Central memory CD8-positive, alpha-beta T cell (primary cell): ENCODE measurements around the gene SRC.
A peak's percentile ranks its signal among the peaks of the same experiment; 100 is the strongest.
"Not testable (repeated sequence)": the region's sequence is repeated elsewhere in the genome, so short reads cannot be mapped to it uniquely, and the experiment has no call there.

Experiments used
- ATAC-seq: fragments of 150-1000 bp; cut with Tn5 transposase; replicated peaks from 2 replicates; pipeline ENCODE4 v1.10.0; 2022; ENCODE audit warnings: mild to moderate bottlenecking, moderate FRiP score, moderate number of reproducible peaks; ENCODE audit not compliant: poor library complexity, severe bottlenecking; ENCODE audit errors: extremely low read depth
- DNase-seq, 2 donors: peaks; one replicate each; pipeline ENCODE4 v3.0.0; 2021; ENCODE audit warnings: low spot score in 2 of 2
- H3K27ac Mint-ChIP-seq: one replicate; pipeline ENCODE4 v1.8.0; 2022; ENCODE audit warnings: low read depth, mild to moderate bottlenecking, moderate library complexity, mixed read lengths
- H3K27me3 Mint-ChIP-seq: one replicate; pipeline ENCODE4 v1.8.0; 2022; ENCODE audit warnings: mixed read lengths
- H3K36me3 Mint-ChIP-seq: one replicate; pipeline ENCODE4 v1.8.0; 2022; ENCODE audit warnings: mild to moderate bottlenecking, moderate library complexity, mixed read lengths; ENCODE audit not compliant: insufficient read depth
- H3K4me1 Mint-ChIP-seq: one replicate; pipeline ENCODE4 v1.8.0; 2022; ENCODE audit warnings: mixed read lengths
- H3K4me3 Mint-ChIP-seq: one replicate; pipeline ENCODE4 v1.8.0; 2022; ENCODE audit warnings: mild to moderate bottlenecking, moderate library complexity, mixed read lengths
- H3K9me3 Mint-ChIP-seq: one replicate; pipeline ENCODE4 v1.8.0; 2022; ENCODE audit warnings: mixed read lengths

The SRC gene

GRCh38 chr20:37371845-37372244, 25.9 kb downstream of the SRC start:
- H3K4me3 Mint-ChIP-seq: not testable (repeated sequence)

GRCh38 chr20:37372441-37372840, 26.5 kb downstream of the SRC start:
- Mint-ChIP-seq H3K27me3 (no peaks in the 10 kb centered on the region), H3K9me3 (no peaks in the 10 kb centered on the region), H3K4me1 (peaks cover 8% of the 10 kb centered on the region), H3K36me3 (peaks cover 2% of the 10 kb centered on the region), H3K4me3 (no peak overlapping the region), H3K27ac (no peak overlapping the region)
- ATAC-seq (no peak), DNase-seq (no peak)

More at GRCh38 chr20:37371845-37372244, 25.9 kb downstream of the SRC start:
- H3K9me3 Mint-ChIP-seq, H3K27ac Mint-ChIP-seq, ATAC-seq, H3K4me1 Mint-ChIP-seq, DNase-seq, H3K27me3 Mint-ChIP-seq, H3K36me3 Mint-ChIP-seq: not testable (repeated sequence)

GRCh38 chr20:37373020-37373598, 27.2 kb downstream of the SRC start:
- Mint-ChIP-seq H3K27ac (no peak overlapping the region), H3K27me3 (no peaks in the 10 kb centered on the region), H3K36me3 (peaks cover 2% of the 10 kb centered on the region), H3K4me3 (no peak overlapping the region), H3K4me1 (peaks cover 10% of the 10 kb centered on the region), H3K9me3 (no peaks in the 10 kb centered on the region)
- ATAC-seq (no peak), DNase-seq (no peak)

GRCh38 chr20:37375227-37375626, 29.3 kb downstream of the SRC start:
- H3K27me3 Mint-ChIP-seq: no peaks in the 10 kb centered on the region
- H3K9me3 Mint-ChIP-seq: no peaks in the 10 kb centered on the region
- H3K4me1 Mint-ChIP-seq: peaks cover 10% of the 10 kb centered on the region
- H3K4me3 Mint-ChIP-seq: no peak overlapping the region
- DNase-seq: no peak
- peaks cover 4% of the 10 kb centered on the region for H3K36me3 Mint-ChIP-seq
- H3K27ac Mint-ChIP-seq: no peak overlapping the region
- no peak for ATAC-seq

GRCh38 chr20:37376324-37376723, 30.4 kb downstream of the SRC start:
- Mint-ChIP-seq H3K9me3 (no peaks in the 10 kb centered on the region), H3K27me3 (no peaks in the 10 kb centered on the region), H3K4me1 (peaks cover 10% of the 10 kb centered on the region), H3K27ac (no peak overlapping the region), H3K4me3 (no peak overlapping the region), H3K36me3 (peaks cover 4% of the 10 kb centered on the region)
- DNase-seq (no peak), ATAC-seq (no peak)

GRCh38 chr20:37376791-37377190, 30.9 kb downstream of the SRC start:
- Mint-ChIP-seq H3K9me3 (no peaks in the 10 kb centered on the region), H3K4me3 (no peak overlapping the region), H3K4me1 (peaks cover 10% of the 10 kb centered on the region), H3K36me3 (peaks cover 4% of the 10 kb centered on the region), H3K27me3 (no peaks in the 10 kb centered on the region), H3K27ac (peak overlapping the region; percentile 33)
- ATAC-seq (no peak), DNase-seq (no peak)

GRCh38 chr20:37377346-37378081, 31.6 kb downstream of the SRC start:
- no peaks in the 10 kb centered on the region for H3K27me3 Mint-ChIP-seq
- peaks cover 12% of the 10 kb centered on the region for H3K4me1 Mint-ChIP-seq
- no peak for DNase-seq
- ATAC-seq: peak; percentile 75
- no peaks in the 10 kb centered on the region for H3K9me3 Mint-ChIP-seq
- H3K36me3 Mint-ChIP-seq: peaks cover 4% of the 10 kb centered on the region
- H3K27ac Mint-ChIP-seq: peak overlapping the region; percentile 33
- H3K4me3 Mint-ChIP-seq: no peak overlapping the region

GRCh38 chr20:37378420-37378784, 32.5 kb downstream of the SRC start:
- DNase-seq: no peak
- Mint-ChIP-seq H3K36me3 (peaks cover 4% of the 10 kb centered on the region), H3K4me1 (peaks cover 14% of the 10 kb centered on the region), H3K27me3 (no peaks in the 10 kb centered on the region), H3K4me3 (no peak overlapping the region), H3K9me3 (no peaks in the 10 kb centered on the region), H3K27ac (no peak overlapping the region)
- ATAC-seq: no peak

GRCh38 chr20:37378785-37379598, 33.1 kb downstream of the SRC start:
- Mint-ChIP-seq H3K27ac (no peak overlapping the region), H3K36me3 (peaks cover 4% of the 10 kb centered on the region), H3K4me3 (no peak overlapping the region), H3K27me3 (no peaks in the 10 kb centered on the region), H3K4me1 (peaks cover 14% of the 10 kb centered on the region), H3K9me3 (no peaks in the 10 kb centered on the region)
- DNase-seq: no peak
- no peak for ATAC-seq

GRCh38 chr20:37379967-37380828, 34.3 kb downstream of the SRC start:
- H3K4me1 Mint-ChIP-seq: peaks cover 20% of the 10 kb centered on the region
- no peak overlapping the region for H3K4me3 Mint-ChIP-seq
- H3K9me3 Mint-ChIP-seq: no peaks in the 10 kb centered on the region
- no peaks in the 10 kb centered on the region for H3K27me3 Mint-ChIP-seq
- DNase-seq (no peak), ATAC-seq (no peak)
- no peak overlapping the region for H3K27ac Mint-ChIP-seq
- peaks cover 6% of the 10 kb centered on the region for H3K36me3 Mint-ChIP-seq

GRCh38 chr20:37380864-37381579, 35.1 kb downstream of the SRC start:
- H3K36me3 Mint-ChIP-seq: peaks cover 6% of the 10 kb centered on the region
- no peak overlapping the region for H3K27ac Mint-ChIP-seq
- ATAC-seq (no peak), DNase-seq (no peak)
- H3K4me3 Mint-ChIP-seq: no peak overlapping the region
- no peaks in the 10 kb centered on the region for H3K27me3 Mint-ChIP-seq
- peaks cover 21% of the 10 kb centered on the region for H3K4me1 Mint-ChIP-seq
- no peaks in the 10 kb centered on the region for H3K9me3 Mint-ChIP-seq
